C1 segment of cervical spinal cord (tissue), 14 donors: ENCODE data around the gene SREBF2.
A peak's percentile ranks its signal among the peaks of the same experiment; 100 is the strongest.

Experiments used
- DNase-seq, 14 donors: peaks; one replicate each; lab custom pipeline; 2025; lab: John Stamatoyannopoulos, UW

The SREBF2 gene

GRCh38 chr22:41842996-41843970, 10.4 kb downstream of the SREBF2 start:
- no peak for DNase-seq

- DNase-seq = no peak
Observed at GRCh38 chr22:41844036-41844435, 11.1 kb downstream of the SREBF2 start.

GRCh38 chr22:41844513-41844912, 11.6 kb downstream of the SREBF2 start:
- no peak for DNase-seq

- DNase-seq = no peak
Observed at GRCh38 chr22:41845380-41846267, 12.7 kb downstream of the SREBF2 start.

GRCh38 chr22:41846268-41846987, 13.5 kb downstream of the SREBF2 start:
- peak in 1 of 14 donors; percentile 30 for DNase-seq

GRCh38 chr22:41847300-41847699, 14.4 kb downstream of the SREBF2 start:
- DNase-seq = peak in 1 of 14 donors; percentile 17

- DNase-seq = no peak
Observed at GRCh38 chr22:41848468-41848867, 15.6 kb downstream of the SREBF2 start.

GRCh38 chr22:41856469-41856868, 23.6 kb downstream of the SREBF2 start:
- no peak for DNase-seq

GRCh38 chr22:41857155-41857859, 24.4 kb downstream of the SREBF2 start:
- DNase-seq = peak in 3 of 14 donors; percentile 1 to 16 (median 15)

- no peak for DNase-seq
Observed at GRCh38 chr22:41857860-41858199, 24.9 kb downstream of the SREBF2 start.

- DNase-seq = no peak
Observed at GRCh38 chr22:41862160-41862529, 29.2 kb downstream of the SREBF2 start.

- no peak for DNase-seq
Observed at GRCh38 chr22:41862530-41863266, 29.8 kb downstream of the SREBF2 start.

- no peak for DNase-seq
Observed at GRCh38 chr22:41863472-41863871, 30.6 kb downstream of the SREBF2 start.

- DNase-seq = peak in 1 of 14 donors; percentile 52
Observed at GRCh38 chr22:41868556-41868955, 35.7 kb downstream of the SREBF2 start.

GRCh38 chr22:41870081-41870480, 37.2 kb downstream of the SREBF2 start:
- peak in 1 of 14 donors; percentile 45 for DNase-seq

GRCh38 chr22:41870786-41871185, 37.9 kb downstream of the SREBF2 start:
- peak in 2 of 14 donors; percentile 28 to 92 for DNase-seq

GRCh38 chr22:41873391-41873790, 40.5 kb downstream of the SREBF2 start:
- no peak for DNase-seq

GRCh38 chr22:41874090-41874489, 41.2 kb downstream of the SREBF2 start:
- DNase-seq = no peak

- no peak for DNase-seq
Observed at GRCh38 chr22:41875531-41876270, 42.8 kb downstream of the SREBF2 start.

GRCh38 chr22:41876275-41876674, 43.4 kb downstream of the SREBF2 start:
- no peak for DNase-seq
